HG02642 (cell line): Measurements from ENCODE around the gene CDH13.

ENCODE experiments used
- ATAC-seq: cut with Tn5 transposase; IDR thresholded peaks from one replicate; pipeline ENCODE4 v1.9.1; 2021; ENCODE audit warnings: mild to moderate bottlenecking; ENCODE audit not compliant: unreplicated experiment, poor library complexity

The CDH13 gene

DNA sequence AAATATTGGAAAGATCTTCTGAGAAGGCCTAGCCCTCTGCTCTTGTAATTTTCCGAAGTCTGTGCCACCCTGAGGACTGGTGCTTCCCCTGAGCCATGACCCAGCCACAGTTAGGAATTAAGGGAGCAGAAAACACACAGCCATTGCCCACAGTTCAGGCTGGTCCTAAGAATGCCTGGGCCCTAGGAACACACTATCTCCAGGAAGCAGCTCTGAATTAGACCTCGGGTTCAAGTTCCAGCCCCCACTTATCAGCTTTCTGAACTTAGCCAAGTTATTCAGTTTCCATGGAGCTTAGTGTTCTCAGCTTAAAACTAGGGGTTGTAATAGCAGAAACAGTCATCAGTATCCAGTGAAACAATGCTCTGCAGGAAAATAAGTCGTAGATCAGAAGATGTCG is 56.0 kb downstream of the CDH13 start:
- no peak for ATAC-seq

DNA sequence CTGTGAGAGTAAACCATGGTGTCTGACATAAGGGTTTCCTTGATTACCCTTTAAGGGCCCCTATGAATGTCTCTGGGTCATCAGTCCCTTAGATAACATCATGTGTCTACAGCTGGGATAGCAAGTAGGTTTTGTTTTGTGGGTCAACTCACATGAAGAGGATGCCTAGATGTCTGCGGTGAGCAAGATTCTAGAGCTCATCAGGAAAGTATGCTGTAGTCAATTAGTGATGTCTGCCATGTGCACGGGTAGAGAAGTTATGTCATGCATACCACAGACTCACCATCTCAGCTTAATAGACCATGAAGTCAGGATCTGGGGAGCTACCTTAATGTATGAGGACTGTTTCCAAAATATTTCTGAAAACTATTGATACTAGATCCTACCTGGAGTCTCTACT is 57.5 kb downstream of the CDH13 start:
- no peak for ATAC-seq

DNA sequence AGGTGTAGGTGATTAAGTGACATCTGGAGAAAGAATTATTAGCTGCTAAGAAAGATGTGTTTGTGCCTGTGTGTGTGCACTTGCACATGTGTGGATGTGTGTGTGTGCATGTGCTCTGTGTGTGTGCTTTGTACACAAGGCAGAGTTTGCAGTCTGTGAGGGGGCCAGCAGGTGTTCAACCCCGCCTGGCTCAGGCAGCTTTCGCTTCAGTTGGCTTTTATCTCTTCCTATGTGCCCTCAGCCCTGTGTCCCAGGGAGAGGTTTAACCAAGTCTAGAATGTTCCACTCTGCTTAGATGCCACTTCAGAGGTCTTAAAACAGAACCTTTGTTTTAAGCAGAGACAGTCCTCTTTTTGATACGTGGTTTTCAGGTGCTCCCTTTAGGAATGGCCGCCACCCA is 58.8 kb downstream of the CDH13 start:
- ATAC-seq = no peak

DNA sequence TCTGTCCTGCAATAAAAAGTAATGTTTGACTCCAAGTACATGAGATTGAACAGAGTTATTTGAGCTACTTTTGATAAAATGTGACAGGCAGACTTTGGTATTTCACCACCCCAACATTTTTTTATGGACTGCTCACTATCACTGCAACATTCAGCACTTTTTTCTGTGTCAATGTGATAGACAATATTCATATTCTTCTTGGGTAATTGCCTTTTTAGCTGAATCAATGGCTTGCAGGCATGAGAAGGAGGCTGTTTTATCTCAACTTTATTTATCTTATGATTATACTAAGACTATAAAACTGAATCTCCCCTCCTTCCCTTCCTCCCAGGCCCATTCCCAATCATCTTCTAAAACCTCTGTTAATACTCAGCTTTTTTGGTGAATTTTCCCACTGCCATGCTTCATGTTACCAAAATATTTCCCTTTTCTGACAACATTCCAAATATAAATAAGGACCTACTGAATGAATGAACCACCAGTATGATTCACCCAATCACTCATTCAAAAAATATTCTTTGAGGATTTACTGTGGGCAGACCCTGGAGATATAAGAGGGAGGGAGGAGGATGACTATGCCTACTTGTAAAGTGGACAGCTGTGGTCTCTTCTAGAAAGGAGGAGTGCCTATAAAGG is 67.6 kb downstream of the CDH13 start:
- ATAC-seq = no peak

DNA sequence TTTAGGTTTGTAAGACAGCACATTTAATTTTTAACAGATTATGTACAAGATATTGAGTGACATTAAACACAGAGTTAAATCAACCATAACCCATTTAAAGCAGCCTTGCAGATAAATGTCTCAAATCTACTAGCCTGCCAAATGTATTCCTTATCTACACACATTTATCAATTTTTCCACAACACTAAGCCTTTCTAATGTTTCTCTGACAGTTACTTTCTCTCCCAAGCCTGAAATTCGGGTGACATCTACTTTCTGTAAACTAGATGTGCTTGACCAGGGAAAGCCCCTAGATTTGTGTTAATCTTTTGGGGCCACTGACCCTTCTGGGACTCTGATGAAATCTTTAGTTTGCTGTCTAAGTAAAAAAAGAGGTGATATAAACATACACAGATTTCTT is 69.0 kb downstream of the CDH13 start:
- ATAC-seq = no peak

DNA sequence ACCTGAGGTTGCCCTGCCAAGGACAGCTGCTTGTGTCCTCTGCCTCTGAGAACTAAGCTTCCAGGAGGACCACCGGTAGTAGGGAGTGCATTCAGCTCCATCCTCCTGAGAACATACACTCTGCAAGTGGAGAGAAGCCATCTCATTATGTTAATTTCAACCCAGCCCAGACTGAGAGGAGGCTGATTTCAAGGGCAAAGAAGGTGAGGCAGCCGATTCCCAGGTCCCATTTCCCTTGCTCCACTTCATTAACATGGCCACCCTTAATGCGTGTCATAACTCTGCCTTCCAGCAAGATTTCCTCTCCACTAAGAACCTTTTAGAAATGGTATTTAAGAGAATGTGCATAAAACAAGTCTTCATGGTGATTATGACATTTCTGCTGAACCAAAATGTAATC is 72.5 kb downstream of the CDH13 start:
- ATAC-seq = no peak

DNA sequence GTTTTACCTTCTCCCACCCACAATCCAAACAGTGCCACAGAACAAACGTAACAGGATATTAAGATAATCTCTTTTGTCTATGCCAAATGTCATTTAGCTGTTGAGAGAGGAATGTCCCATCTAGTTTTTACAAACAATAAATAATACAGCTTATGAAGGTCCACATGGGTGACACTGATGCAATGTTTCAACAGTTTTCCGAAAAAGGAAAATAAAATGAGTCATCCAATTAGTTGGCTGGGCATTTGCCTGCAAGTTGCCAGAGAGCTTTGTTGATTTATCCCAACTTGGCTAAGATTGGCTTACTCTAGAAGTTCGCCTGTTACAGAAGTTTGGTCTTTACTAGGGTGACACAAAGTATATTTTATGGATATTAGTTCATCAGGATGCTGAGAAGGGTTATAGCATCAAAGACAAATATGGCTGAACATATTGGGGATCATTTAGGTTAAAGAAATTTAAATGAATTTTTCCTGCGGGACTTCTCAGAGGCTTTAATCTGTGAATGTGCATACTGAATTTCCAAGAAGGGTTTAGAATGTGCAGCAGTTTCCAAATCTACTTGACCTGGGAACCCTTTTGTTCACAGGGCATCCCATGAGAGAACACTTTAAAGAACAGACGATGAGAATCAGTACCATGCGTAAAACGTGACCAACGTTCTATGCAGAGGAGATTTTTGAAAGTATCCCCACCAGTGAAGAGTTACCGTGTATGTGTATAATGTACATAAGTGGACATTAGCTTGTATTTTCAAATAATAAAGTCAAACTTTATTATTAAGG is 73.1 kb downstream of the CDH13 start:
- no peak for ATAC-seq

DNA sequence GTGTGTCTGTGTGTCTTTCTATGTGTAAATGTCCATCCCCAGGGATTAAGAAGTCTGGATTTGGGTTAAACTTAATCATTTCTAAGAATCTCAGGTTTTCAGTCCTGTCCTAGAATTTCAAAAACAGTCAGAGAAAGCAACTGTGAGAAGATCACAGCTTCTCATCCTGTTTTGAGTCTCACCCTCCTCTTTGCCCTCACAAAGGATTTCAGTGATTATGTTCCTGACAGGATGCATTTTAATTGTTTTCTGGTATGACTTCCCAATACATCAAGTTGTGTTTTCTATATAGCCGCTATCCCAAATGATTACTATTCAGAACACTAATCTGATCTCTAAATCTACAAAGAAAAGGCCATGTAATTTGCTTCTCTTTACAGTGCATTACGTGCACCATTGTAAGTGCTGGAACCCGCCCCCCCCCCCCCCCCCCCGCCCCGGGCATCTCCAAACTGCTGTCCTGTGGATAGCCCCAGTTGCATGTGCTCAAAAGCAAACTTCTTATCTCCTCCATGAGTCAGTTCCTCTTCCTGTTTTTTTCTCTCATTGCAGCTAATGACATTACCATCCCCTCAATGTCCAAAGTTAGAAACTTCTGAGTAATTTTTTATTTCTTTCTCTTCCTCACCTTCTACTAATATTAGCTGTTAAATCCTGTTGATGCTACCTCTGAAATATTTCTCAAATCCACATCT is 73.9 kb downstream of the CDH13 start:
- no peak for ATAC-seq

DNA sequence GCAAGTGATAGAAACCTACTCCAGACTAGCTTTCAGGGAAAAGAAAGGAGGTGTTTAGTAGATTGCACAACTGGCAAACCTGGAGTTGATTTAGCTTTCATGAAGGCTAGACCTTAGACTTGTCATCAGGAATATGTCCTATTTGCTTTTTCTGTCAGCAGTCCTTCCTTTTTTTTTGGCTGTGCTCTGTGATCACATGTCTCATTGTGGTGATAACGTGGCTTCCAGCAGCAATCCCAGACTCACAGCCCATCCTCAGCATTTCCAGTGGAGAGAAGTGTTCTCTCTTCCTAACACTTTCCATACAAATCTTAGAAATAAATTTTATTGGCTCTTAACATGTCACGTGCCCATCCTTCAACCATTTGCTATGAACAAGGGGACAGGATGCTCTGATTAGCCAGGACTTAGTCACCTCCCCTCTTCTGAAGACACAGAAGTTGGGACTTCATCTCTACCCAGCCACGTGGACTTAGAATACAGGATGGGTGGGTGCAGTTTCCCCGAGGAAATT is 74.7 kb downstream of the CDH13 start:
- no peak for ATAC-seq

DNA sequence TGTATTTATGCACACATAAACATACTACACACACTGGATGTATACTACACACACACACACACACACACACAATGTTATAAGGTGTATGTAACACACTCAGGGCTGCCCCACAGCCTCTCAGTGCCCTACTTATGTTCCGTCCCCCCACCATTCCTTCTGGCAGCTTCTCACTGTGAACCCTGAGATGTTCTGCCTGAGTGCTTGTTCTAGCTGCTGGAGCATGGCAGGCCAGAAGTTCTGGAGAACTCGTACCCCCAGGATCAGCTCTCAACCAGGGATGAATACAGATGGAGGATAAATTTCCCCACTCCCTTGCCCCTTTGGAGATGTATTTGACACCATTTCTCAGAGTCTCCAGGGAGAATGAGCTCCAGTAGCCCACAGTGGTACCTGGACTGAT is 76.4 kb downstream of the CDH13 start:
- ATAC-seq = no peak

DNA sequence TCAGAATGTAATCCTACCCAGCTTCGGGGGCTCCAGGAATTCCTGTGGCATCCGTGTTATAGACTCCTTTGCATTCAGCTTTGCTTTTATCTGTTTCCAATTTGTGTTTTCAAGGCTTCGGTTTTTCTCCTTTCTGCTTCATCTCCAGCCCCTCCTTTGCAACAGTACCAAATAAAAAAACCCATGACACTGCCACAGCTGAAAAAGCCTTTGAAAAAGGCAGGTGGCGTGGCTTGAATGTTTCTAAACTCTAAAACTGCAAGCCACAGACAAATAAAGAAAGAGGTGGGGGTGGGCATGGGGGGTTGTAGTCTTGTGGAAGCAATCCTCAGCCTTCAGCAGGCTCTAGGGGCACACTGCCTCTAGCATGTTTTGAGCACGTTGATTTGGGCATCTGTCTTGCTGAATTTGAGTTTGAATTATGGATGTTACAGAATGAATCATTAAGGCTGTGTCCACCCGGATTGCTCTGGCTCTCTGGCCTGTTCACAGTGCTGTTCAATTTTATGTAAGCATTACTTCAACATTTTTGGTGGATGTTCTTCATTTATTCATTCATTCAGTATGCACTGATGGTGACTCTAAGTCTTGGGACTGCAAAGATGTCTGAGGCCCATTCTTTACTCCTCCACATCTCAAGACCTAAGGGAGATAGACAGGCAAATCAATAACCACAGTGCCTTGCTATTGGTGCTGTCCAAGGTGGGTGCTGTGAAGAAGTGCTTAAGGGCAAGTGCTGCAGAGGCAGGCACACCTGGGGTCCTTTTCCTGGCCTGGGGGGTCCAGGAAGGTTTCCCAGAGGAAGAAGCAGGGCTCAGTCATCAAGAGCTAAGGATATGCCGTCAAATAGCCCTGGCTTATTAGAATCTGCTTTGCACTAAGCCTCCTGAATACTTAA is 77.4 kb downstream of the CDH13 start:
- no peak for ATAC-seq

DNA sequence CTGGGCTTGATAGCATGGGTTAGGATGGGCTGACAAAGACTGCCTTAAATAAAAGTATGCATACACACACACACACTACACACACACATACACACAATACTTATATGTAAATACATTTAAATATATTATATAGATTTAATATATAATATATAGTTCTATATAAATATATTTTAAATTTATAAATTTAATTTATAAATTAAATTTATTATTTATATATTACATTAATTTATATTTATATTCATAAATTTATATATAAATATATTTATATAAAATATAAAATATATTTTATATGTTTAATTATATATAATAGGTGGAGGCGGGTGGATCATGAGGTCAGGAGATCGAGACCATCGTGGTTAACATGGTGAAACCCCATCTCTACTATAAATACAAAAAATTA is 83.2 kb downstream of the CDH13 start:
- no peak for ATAC-seq

DNA sequence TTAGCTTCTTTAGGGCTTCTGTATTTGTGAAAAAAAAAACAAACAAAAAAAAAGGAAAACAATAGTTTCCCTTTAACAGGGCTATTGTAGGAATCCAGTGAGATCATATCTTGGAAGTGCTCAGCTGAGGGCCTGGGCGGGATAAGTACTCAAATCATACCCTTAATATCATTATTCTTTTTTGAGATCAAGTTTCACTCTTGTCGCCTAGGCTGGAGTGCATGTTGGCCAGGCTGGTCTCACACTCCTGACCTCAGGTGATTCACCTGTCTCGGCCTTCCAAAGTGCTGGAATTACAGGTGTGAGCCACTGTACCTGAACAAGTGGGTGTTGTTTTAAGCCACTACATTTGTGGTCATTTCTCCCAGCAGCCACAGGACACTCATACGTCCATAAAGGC is 87.0 kb downstream of the CDH13 start:
- ATAC-seq = no peak

DNA sequence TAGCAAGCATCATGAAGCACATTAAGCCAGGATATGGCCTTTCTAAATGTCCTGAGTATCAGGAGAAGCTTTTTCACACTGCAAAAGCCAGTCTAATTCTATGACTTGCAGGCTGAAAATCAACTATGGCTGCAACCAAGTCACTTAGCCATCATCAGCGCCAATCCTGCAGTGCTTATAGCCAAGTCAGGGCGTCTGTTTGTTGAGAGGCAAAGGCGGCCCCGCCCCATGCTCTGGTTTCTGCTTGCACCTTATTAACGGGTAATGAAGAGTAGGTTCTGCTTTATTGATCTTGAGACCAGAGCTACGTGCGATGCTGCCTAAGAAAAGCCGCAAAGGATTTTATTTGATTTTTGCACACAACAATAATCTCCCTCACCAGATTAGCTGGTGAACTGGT is 88.4 kb downstream of the CDH13 start:
- no peak for ATAC-seq

DNA sequence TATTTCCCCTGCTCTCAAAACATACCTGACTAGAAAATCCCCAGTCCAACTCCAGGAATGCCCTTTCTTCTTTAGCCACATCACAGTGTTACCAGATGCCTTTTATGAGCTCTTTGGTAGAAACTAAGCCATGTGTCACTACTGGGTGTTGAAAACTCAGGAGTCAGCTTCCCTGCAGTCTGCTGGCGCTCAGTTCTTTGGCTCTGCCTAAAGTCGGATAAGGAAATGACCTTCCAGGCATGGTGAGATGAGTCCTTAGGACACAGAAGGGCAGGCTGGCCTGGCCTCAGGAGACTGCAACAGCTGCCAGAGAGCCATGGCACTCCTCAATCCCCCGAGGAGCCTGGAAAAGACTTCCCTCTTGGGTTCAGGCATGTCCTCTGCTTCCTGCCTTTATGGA is 89.1 kb downstream of the CDH13 start:
- ATAC-seq = no peak

DNA sequence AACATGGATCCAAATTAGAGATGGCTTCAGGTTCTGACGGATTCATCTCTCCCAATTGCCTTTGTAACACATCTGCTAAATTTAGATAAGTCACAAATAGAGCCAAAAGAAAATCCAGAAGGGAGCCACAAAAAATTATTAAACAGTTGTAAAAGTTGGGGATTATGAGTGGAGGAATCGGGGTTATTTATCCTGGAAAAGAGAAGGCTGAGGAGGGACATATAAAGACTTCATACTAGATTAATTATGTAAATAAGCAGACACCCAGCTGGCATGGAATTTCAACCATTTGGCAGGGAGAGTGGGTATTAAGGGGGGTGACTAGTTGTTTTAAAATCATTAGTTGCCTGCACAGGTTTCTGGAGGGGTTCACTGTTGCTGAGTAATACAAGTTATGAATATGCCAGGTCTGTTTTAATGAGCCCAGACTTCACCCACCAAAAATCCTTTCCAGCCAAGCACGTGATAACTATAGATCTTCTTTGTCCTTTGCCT is 89.6 kb downstream of the CDH13 start:
- no peak for ATAC-seq

DNA sequence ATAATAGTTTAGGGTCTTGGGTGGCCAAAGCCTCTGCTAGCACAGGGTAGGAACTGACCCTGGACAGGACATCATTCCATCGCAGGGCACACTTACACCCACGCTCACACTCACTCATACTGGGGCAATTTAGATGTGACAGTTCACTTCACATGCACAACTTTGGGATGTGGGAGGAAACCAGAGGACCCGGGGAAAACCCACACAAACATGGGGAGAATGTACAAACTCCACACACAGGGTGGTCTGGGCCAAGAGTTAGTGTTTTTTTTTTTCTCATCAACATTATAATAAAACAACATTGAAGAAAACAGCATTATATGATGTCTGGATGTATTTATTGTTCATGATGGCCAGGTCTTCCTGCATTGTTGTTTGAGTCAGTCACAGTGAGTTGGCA is 93.6 kb downstream of the CDH13 start:
- no peak for ATAC-seq

DNA sequence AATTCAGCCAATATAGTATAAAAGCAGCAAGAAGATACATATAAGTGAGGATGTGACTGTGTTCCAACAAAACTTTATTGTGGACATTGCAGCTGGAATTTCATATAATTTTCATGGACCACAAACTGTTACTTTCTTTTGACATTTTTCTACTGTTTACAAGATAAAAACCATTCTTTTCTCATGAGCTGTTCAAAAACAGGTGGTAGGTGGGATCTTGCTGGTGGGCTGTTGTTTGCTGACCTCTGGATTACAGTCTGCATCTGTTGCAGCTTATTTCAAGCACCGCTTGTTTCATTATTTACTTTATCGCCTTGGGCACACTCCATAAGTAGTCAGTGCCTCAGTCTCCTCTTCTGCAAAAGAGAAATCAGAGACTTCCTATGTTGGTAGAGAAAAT is 99.5 kb downstream of the CDH13 start:
- ATAC-seq = no peak

DNA sequence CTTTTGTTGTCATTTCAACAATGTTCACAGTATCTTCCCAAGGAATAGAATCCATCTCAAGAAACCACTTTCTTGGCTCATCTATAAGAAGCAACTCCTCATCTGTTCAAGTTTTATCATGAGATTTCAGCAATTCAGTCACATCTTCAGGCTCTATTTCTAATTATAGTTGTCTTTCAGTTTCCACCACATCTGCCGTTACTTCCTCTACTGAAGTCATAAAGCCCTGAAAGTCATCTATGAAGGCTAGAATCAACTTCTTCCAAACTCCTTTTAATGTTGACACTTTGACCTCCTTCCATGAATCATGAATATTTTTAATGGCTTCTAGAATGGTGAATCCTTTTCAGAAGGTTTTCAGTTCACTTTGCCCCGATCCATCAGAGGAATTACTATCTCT is 102.1 kb downstream of the CDH13 start:
- ATAC-seq = no peak

DNA sequence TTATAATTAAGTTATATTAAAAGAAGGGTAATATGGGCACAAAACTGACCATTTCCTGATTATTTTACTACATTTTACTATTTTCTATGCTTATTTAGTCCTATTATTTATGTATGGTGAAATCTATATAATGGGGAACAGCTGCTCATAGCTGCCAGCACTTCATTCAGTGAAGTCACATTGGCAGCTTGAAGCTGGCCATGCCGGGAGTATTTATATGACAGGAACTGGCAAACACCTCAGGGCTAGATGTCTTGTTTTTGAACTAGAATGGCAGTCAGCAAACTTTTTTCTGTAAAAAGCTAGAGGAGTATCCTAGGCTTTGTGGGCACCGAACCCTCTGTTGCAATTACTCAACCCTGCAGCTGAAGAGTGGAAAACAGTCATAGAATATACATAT is 104.1 kb downstream of the CDH13 start:
- ATAC-seq = no peak
